Liver (tissue), 9 donors: ENCODE data around the gene SEC31B. TPM values are rescaled to one million over a fixed set of nuclear protein-coding genes. Genes with fewer than 3 reads are reported as not detected.

ENCODE experiments used
- DNase-seq: peaks from one replicate; pipeline ENCODE4 v3.0.0-alpha.2; 2017; ENCODE audit warnings: low spot score
- H3K27ac ChIP-seq, 2 donors: one replicate each; pipeline ENCODE4 v1.7.0; 2013; ENCODE audit warnings: inconsistent platforms in 2 of 2, low read length in 2 of 2, control low read depth in 1 of 2, low read depth in 1 of 2, mild to moderate bottlenecking in 1 of 2
- H3K27me3 ChIP-seq, 4 donors: one replicate each; pipeline versions ENCODE4 v1.6.1 to v1.7.0; 2013; ENCODE audit warnings: low read length in 3 of 4, inconsistent platforms in 1 of 4, mild to moderate bottlenecking in 1 of 4, moderate library complexity in 1 of 4; ENCODE audit not compliant: control insufficient read depth in 4 of 4, insufficient read depth in 4 of 4
- H3K36me3 ChIP-seq, 4 donors: one replicate each; pipeline versions ENCODE4 v1.6.1 to v1.7.0; 2013; ENCODE audit warnings: low read length in 3 of 4, mild to moderate bottlenecking in 3 of 4, low read depth in 1 of 4, moderate library complexity in 1 of 4; ENCODE audit not compliant: control insufficient read depth in 4 of 4, insufficient read depth in 3 of 4
- H3K4me1 ChIP-seq, 4 donors: one replicate each; pipeline versions ENCODE4 v1.6.1 to v1.7.0; 2013; ENCODE audit warnings: low read length in 3 of 4, mild to moderate bottlenecking in 3 of 4, moderate library complexity in 1 of 4; ENCODE audit not compliant: control insufficient read depth in 4 of 4, insufficient read depth in 4 of 4
- H3K4me3 ChIP-seq, 3 donors: one replicate each; pipeline versions ENCODE4 v1.6.1 to v1.7.0; 2013; ENCODE audit warnings: low read length in 3 of 3, control low read depth in 1 of 3, low read depth in 1 of 3, mild to moderate bottlenecking in 1 of 3
- H3K9ac ChIP-seq, 2 donors: one replicate each; pipeline ENCODE4 v1.7.0; 2013; ENCODE audit warnings: low read length in 2 of 2, mild to moderate bottlenecking in 2 of 2, moderate library complexity in 2 of 2, control low read depth in 1 of 2, low read depth in 1 of 2
- H3K9me3 ChIP-seq, 4 donors: one replicate each; pipeline versions ENCODE4 v1.6.1 to v1.7.0; 2013; ENCODE audit warnings: low read length in 3 of 4; ENCODE audit not compliant: control insufficient read depth in 4 of 4
- CTCF ChIP-seq: fragments of 150-350 bp; IDR thresholded peaks from 2 replicates; pipeline ENCODE4 v1.5.1; 2017; ENCODE audit warnings: improper control_type of control experiment, low read depth, low read length; ENCODE audit not compliant: missing input control
- EGR1 ChIP-seq, 2 donors: IDR thresholded peaks; 2 replicates each; pipeline ENCODE4 v1.6.1; 2016 to 2018; ENCODE audit warnings: antibody characterized with exemption in 2 of 2, low read depth in 2 of 2
- FOXA1 ChIP-seq: IDR thresholded peaks from 2 replicates; pipeline ENCODE4 v1.6.1; 2016; ENCODE audit warnings: antibody characterized with exemption
- FOXA2 ChIP-seq: IDR thresholded peaks from 2 replicates; pipeline ENCODE4 v1.6.1; 2016; ENCODE audit warnings: antibody characterized with exemption
- GABPA ChIP-seq, 2 donors: IDR thresholded peaks in 1 of 2; conservative IDR thresholded peaks in 1 of 2; 2 replicates each; pipeline ENCODE4 v1.6.1; 2016; ENCODE audit warnings: antibody characterized with exemption in 2 of 2, mild to moderate bottlenecking in 1 of 2, moderate library complexity in 1 of 2
- HNF4A ChIP-seq, 2 donors: conservative IDR thresholded peaks; 2 replicates each; pipeline ENCODE4 v1.6.1; 2016; ENCODE audit warnings: antibody characterized with exemption in 2 of 2, mild to moderate bottlenecking in 2 of 2
- HNF4G ChIP-seq: IDR thresholded peaks from 2 replicates; pipeline ENCODE4 v1.6.1; 2016; ENCODE audit warnings: antibody characterized with exemption
- JUND ChIP-seq, 2 donors: IDR thresholded peaks; 2 replicates each; pipeline ENCODE4 v1.6.1; 2016; ENCODE audit warnings: antibody characterized with exemption in 2 of 2
- NR2F2 ChIP-seq: IDR thresholded peaks from 2 replicates; pipeline ENCODE4 v1.6.1; 2016; ENCODE audit warnings: antibody characterized with exemption
- RAD21 ChIP-seq, 2 donors: IDR thresholded peaks; 2 replicates each; pipeline ENCODE4 v1.6.1; 2016; ENCODE audit warnings: antibody characterized with exemption in 2 of 2, mild to moderate bottlenecking in 2 of 2
- RXRA ChIP-seq, 2 donors: IDR thresholded peaks; 2 replicates each; pipeline ENCODE4 v1.6.1; 2017 to 2018; ENCODE audit warnings: antibody characterized with exemption in 2 of 2, mild to moderate bottlenecking in 1 of 2
- SP1 ChIP-seq: IDR thresholded peaks from 2 replicates; pipeline ENCODE4 v1.6.1; 2018; ENCODE audit warnings: antibody characterized with exemption, mild to moderate bottlenecking
- TAF1 ChIP-seq: conservative IDR thresholded peaks from 2 replicates; pipeline ENCODE4 v1.6.1; 2016; ENCODE audit warnings: antibody characterized with exemption, mild to moderate bottlenecking
- YY1 ChIP-seq: IDR thresholded peaks from 2 replicates; pipeline ENCODE4 v1.6.1; 2016; ENCODE audit warnings: antibody characterized with exemption, mild to moderate bottlenecking
- WGBS: extraction: QIAGEN DNeasy Blood & Tissue Kit; methylation state at CpG from one replicate; pipeline ENCODE4 v1.1.7; 2013; 5-methylcytosine and 5-hydroxymethylcytosine counted together
- polyA plus RNA-seq, 2 donors: library from polyadenylated mRNA; stranded (reverse) in 1 of 2; unstranded in 1 of 2; fragments of 200-250 nt in 1 of 2; fragments of >200 nt in 1 of 2; fragmentation: Nextera tagmentation in 1 of 2; extraction: Ambion mirVana in 1 of 2; gene quantifications; one replicate each; pipeline versions ENCODE4 v1.2.1 to v1.2.3, GENCODE V29; 2013 to 2015
- total RNA-seq, 2 donors: library from RNA; depleted of rRNA; stranded (reverse); fragments of >200 nt; gene quantifications; one replicate each; pipeline ENCODE4 v1.2.3, GENCODE V29; 2014
- TF ChIP-seq, protein P1 (sequence below): IDR thresholded peaks from 2 replicates; pipeline ENCODE4 v1.6.1; 2016; ENCODE audit warnings: antibody characterized with exemption
- TF ChIP-seq, protein P2 (sequence below): IDR thresholded peaks from 2 replicates; pipeline ENCODE4 v1.6.1; 2016; ENCODE audit warnings: antibody characterized with exemption
- TF ChIP-seq, protein P3 (sequence below): IDR thresholded peaks from 2 replicates; pipeline ENCODE4 v1.6.1; 2016; ENCODE audit warnings: antibody characterized with exemption
- donor health status: healthy.
- donor health status: healthy.
- donor health status: healthy.
- donor health status: healthy.
- donor health status: healthy.

SEC31B gene
- total and polyA plus RNA-seq, 4 donors = 1.3 to 6.6 (median 3.8) TPM

DNA sequence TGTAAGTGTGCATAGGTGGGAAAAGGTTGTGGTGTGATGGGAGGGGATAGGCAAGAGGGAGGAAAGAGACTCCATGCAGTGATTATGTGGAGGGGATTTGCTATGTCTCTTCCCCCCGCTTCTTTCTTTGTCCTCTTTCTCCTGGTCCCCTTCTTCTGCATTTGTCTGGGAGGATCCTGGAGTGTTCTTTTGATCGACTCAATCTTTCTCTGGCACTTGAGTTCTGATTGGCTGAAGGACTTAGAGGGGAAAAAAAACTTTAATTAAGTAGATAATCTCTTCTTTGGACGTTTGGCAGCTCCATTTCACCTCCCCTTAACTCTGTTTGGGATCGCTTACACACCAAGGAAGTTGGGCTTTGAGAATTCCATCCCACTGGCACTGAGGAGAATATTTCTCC lies 57.0 kb downstream of the SEC31B start, which contains the start of gene WNT8B:
Gene WNT8B (plus strand): TSS at position 301 of the 400 bp plus-strand sequence. CDS start 160 bp downstream, outside the sequence.
- TF ChIP-seq NR2F2 = no peak
- no peak for TF ChIP-seq SP1
- TF ChIP-seq HNF4A (conservative IDR thresholded peaks at IDR 0.05) = no peak
- no peak for TF ChIP-seq JUND (IDR thresholded peaks at IDR 0.05)
- no peak for TF ChIP-seq HNF4G
- TF ChIP-seq EGR1 (IDR thresholded peaks at IDR 0.05; ENCODE audit: low read depth in 2 of 2) = no peak
- TF ChIP-seq YY1 = no peak
- no peak for TF ChIP-seq FOXA1
- TF ChIP-seq, protein P1, sequence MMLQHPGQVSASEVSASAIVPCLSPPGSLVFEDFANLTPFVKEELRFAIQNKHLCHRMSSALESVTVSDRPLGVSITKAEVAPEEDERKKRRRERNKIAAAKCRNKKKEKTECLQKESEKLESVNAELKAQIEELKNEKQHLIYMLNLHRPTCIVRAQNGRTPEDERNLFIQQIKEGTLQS = no peak
- TF ChIP-seq RAD21 (IDR thresholded peaks at IDR 0.05) = no peak
- TF ChIP-seq FOXA2 = no peak
- no peak for TF ChIP-seq GABPA (IDR thresholded peaks at IDR 0.05 in 1 of 2, conservative IDR thresholded peaks at IDR 0.05 in 1 of 2)
- TF ChIP-seq, protein P2, sequence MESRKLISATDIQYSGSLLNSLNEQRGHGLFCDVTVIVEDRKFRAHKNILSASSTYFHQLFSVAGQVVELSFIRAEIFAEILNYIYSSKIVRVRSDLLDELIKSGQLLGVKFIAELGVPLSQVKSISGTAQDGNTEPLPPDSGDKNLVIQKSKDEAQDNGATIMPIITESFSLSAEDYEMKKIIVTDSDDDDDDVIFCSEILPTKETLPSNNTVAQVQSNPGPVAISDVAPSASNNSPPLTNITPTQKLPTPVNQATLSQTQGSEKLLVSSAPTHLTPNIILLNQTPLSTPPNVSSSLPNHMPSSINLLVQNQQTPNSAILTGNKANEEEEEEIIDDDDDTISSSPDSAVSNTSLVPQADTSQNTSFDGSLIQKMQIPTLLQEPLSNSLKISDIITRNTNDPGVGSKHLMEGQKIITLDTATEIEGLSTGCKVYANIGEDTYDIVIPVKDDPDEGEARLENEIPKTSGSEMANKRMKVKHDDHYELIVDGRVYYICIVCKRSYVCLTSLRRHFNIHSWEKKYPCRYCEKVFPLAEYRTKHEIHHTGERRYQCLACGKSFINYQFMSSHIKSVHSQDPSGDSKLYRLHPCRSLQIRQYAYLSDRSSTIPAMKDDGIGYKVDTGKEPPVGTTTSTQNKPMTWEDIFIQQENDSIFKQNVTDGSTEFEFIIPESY = no peak
- TF ChIP-seq, protein P3, sequence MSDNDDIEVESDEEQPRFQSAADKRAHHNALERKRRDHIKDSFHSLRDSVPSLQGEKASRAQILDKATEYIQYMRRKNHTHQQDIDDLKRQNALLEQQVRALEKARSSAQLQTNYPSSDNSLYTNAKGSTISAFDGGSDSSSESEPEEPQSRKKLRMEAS = no peak
- TF ChIP-seq RXRA (IDR thresholded peaks at IDR 0.05) = no peak
- TF ChIP-seq CTCF = no peak
- no peak for TF ChIP-seq TAF1
- H3K36me3 ChIP-seq = no peaks in the 10 kb centered on the region
- H3K9ac ChIP-seq = no peak within 1 kb of the TSS
- DNase-seq = no peak
- no peak within 1 kb of the TSS for H3K4me3 ChIP-seq
- no peaks in the 10 kb centered on the region for H3K4me1 ChIP-seq
- H3K27ac ChIP-seq = no peak within 1 kb of the TSS
- no peaks in the 10 kb centered on the region for H3K27me3 ChIP-seq
- H3K9me3 ChIP-seq = no peaks in the 10 kb centered on the region
- WGBS = 64% methylated on average over 4 of the region's 4 CpGs

- 81% methylated on average over 4 of the region's 4 CpGs for WGBS
- TF ChIP-seq HNF4G (no peak), TAF1 (no peak), YY1 (no peak)
- TF ChIP-seq, protein P3 = no peak
These were observed 70.7 kb downstream of the SEC31B start for GRCh38 chr10:100448951-100449350.

More at GRCh38 chr10:100448951-100449350, 70.7 kb downstream of the SEC31B start:
- H3K4me3 ChIP-seq = no peak overlapping the region
- no peak overlapping the region for H3K27ac ChIP-seq
- no peaks in the 10 kb centered on the region for H3K36me3 ChIP-seq
- no peak overlapping the region for H3K9ac ChIP-seq
- no peak for DNase-seq
- peaks cover 0 to 3% (median 0%) of the 10 kb centered on the region in 4 donors for H3K9me3 ChIP-seq
- H3K4me1 ChIP-seq = no peaks in the 10 kb centered on the region
- no peaks in the 10 kb centered on the region for H3K27me3 ChIP-seq
